HG03095 (cell line): ENCODE results near the gene TMPRSS11E.
A peak's percentile ranks its signal among the peaks of the same experiment; 100 is the strongest.
"Not testable (repeated sequence)": the region's sequence is repeated elsewhere in the genome, so short reads cannot be mapped to it uniquely, and the experiment has no call there.

Experiments used
- ATAC-seq: cut with Tn5 transposase; IDR thresholded peaks from one replicate; pipeline ENCODE4 v1.9.1; 2021; ENCODE audit warnings: moderate library complexity; ENCODE audit not compliant: unreplicated experiment

TMPRSS11E gene

GRCh38 chr4:68447201-68447600 is at the start of gene TMPRSS11E:
TSS of gene TMPRSS11E (plus strand) at chr4:68447463. CDS start at chr4:68447513, 50 bp downstream.
- no peak for ATAC-seq

DNA sequence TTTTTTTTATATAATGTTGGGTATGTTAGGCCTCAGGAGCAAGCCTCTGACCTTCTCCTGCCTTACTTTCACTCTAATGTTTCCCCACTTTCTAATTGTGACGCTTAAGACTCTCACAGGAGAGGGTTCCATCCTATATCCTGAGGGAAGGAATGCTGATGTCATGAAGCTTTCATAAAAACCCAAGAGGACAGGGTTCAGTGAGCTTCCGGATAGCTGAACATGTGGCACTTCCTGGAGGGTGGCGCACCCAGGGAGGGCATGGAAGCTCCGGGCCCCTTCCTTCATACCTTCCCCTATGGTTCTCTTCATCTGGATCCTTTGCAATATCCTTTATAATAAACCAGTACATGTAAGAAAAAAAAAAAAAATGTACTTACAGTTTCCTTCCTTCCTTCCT is 48.0 kb upstream of the TMPRSS11E start:
- ATAC-seq: no peak

DNA sequence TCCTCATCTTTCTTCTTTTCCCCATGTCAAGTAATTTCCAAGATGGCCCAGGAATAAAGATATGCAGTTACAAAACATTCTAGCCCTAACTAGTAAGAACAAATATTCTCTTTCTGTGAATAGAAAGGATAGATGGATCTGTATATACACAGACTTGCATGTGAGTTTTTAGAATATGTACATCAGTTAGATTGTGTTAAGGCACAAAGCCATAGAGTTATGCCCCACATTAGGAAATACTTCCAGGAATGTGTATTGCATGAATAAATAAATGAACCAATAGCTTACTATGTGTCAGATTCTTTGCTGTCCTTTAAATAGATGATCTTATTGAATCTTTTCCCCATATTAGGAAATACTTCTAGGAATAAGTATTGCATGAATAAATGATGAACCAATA is 46.0 kb upstream of the TMPRSS11E start:
- ATAC-seq: no peak

- no peak for ATAC-seq
Measured at GRCh38 chr4:68404153-68404552, 43.1 kb upstream of the TMPRSS11E start.

DNA sequence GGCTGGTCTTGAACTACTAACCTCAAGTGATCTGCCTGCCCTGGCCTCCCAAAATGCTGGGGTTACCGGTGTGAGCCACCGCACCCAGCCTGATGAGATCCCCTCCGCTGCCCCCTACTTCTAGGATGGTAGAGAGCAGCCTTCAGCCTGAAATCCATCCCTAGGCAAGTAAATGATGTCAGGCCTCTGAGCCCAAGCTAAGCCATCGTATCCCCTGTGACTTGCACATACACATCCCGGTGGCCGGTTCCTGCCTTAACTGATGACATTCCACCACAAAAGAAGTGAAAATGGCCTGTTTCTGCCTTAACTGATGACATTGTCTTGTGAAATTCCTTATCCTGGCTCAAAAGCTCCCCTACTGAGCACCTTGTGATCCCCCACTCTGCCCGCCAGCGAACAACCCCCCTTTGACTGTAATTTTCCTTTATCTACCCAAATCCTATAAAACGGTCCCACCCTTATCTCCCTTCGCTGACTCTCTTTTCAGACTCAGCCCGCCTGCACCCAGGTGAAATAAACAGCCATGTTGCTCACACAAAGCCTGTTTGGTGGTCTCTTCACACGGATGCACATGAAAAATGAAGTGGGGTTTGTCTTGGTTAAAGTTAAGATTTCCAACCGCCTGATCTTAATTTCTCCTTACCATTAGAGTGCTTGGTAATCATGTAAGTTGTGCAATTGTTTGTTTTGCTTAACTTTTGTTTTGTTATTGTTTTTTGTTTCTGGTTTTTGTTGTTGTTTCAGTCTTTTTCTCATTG is 41.4 kb upstream of the TMPRSS11E start:
- ATAC-seq: not testable (repeated sequence)

GRCh38 chr4:68406479-68406859 is 40.8 kb upstream of the TMPRSS11E start:
- ATAC-seq: no peak

- ATAC-seq: not testable (repeated sequence)
Measured at GRCh38 chr4:68407015-68407867, 40.0 kb upstream of the TMPRSS11E start.

DNA sequence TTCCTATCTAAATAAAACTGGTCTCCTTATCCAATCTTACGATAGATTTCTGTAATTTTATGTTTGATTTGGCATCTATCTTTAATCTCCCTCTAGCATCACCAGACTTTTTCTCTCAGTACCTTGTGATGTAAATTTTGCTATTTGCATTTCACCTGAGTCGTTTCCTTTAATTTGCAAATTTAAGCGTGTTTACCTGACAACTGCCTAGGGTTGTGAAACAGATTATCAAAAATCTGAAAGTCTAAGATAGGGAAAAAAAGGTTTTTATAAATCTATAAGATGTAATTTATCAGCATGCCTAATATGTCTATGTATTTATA is 39.4 kb upstream of the TMPRSS11E start:
- ATAC-seq: no peak

DNA sequence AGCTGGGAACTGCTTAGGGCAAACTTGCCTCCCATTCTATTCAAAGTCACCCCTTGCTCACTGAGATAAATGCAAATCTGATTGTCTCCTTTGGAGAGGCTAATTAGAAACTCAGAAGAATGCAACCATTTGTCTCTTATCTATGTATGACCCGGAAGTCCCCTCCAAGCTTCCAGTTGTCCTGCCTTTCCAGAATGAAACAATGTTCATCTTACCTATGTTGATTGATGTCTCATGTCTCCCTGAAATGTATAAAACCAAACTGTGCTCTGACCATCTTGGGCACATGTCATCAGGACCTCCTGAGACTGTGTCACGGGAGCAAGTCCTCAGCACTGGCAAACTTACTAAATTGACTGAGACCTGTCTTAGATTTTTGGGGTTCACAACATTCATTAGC is 37.1 kb upstream of the TMPRSS11E start:
- no peak for ATAC-seq

DNA sequence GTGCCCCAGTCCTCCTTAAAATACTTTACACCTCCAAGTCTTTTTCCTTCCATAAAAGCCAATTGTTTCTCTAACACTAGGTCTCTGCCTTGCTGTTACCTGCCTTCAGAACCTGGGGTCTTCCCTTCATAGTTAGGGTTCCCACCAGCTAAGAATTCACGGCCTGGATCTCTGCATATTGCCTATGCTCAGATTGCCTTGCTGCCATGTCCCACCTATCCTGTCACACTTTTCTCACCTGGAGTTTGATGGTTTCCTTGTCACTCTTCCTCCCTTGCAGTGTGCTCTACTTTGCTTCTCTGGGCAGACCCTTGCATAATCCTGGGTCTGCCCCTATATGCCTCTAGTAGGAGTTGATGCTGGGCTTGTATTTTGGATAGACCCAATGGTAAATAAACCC is 36.6 kb upstream of the TMPRSS11E start:
- no peak for ATAC-seq

DNA sequence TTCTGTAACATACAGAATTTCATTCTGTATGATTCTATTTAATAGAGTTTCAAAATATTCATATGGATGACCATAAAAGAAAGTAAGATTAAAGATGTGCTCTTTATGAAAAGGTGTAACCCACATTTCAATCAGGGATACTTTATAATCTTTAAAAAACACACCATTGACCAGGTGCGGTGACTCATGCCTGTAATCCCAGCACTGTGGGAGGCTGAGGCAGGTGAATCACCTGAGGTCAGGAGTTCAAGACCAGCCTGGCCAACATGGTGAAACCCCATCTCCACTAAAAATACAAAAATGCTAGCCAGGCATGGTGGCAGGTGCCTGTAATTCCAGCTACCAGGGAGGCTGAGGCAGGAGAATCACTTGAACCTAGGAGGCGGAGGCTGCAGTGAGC is 35.2 kb upstream of the TMPRSS11E start:
- ATAC-seq: not testable (repeated sequence)

- no peak for ATAC-seq
Measured at GRCh38 chr4:68416591-68416990, 30.7 kb upstream of the TMPRSS11E start.

DNA sequence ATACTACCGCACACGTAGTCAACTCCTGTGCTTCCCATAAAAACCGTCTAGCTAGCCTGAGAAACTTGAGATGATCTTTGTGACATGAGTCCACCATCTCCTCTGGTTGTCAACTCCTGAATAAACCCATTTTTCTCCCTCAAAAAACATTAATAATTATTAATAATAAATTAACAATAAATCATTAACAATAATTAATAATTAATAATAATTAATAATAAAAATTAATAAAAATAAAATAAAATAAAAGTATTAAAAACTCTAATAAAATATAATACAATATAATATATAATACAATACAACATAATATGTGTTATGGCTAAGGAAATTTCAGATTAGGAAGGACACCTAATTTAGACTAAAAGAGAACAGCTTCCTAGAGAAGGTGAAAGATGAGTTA is 20.7 kb upstream of the TMPRSS11E start:
- no peak for ATAC-seq

DNA sequence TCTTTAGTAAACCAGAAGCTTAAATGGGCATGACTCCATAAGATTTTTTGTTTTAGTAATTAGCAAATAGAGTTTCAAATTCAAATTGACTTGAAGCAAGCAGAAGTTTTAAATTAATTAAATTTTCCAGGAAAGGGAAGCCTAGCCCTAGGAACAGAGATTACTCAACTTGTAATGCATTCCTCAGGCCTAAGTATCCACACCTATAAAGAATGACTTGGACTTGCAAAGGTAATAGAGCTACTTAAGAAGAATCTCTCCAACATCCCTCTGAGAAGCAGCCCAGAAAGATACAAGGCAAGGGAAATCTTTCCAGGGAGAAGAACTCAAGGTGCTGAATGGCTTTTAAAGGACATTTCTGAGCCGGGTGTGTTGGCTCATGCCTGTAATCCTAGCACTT is 16.9 kb upstream of the TMPRSS11E start:
- ATAC-seq: no peak

- no peak for ATAC-seq
Measured at GRCh38 chr4:68432320-68432719, 14.9 kb upstream of the TMPRSS11E start.

DNA sequence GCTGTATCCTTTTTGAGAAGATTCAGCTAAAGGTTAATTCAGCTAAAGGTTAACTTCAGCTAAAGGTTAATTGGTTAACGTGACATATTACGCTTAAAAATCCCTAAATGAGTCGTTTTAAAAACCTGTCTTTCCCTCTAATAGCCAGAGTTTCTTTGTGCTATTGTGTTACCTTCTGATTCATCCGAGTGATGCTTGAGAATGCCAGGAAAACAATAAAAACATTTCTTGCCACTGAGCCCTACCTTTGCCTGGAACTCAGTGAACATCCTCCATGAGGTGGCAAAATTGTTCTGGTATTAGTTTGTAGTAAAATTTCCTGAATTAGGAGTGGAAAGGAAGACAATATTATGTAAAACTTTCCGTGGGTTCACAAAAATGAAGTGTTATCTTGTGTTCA is 13.7 kb upstream of the TMPRSS11E start:
- no peak for ATAC-seq

GRCh38 chr4:68434277-68434676 is 13.0 kb upstream of the TMPRSS11E start:
- no peak for ATAC-seq

GRCh38 chr4:68434836-68435235 is 12.4 kb upstream of the TMPRSS11E start:
- ATAC-seq: no peak

DNA sequence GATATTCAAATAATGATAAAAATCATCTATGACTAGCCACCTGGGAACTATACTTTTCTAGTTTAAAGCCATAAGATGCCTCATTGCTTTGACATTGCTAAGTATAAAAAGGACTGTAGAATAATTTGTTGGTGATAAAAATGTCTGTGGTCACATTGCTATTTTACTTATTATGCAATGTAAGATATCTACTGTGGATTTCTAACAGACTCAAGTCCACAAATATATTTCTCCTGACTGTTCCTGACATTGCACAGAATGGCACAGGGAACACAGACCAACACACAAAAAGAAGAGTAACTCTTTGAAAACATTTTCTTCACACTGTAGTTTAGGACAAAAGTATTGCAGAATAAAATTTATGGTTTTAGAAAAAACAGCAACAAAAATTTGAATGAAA is 2.2 kb upstream of the TMPRSS11E start:
- ATAC-seq: no peak

- ATAC-seq: peak; percentile 75
Measured at GRCh38 chr4:68451246-68452211, 4.3 kb downstream of the TMPRSS11E start.

DNA sequence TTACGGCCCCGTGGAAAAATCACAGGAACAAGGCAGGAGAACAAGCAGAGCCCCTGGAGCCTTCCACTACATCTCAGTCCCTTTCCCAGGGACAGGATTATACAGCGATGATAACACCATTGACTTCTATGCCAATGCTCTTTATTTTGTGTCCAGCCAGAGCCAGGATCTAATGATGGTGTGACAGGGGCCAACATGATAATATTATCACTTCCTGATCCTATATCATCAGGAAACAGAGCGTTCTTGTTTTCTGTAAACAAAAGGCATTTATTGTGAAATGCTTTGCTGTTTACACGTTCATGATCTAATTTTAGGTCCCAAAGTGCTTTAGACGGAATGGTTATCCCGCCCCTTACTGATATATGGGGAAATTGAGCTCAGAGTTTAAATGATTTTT is 12.8 kb downstream of the TMPRSS11E start:
- no peak for ATAC-seq
